Glutamatergic neuron (in vitro differentiated cells): ENCODE measurements around the gene DCAF8L2. TPM values are rescaled to one million over a fixed set of nuclear protein-coding genes. Genes with fewer than 3 reads are reported as not detected.
"Not testable (repeated sequence)": the region's sequence is repeated elsewhere in the genome, so short reads cannot be mapped to it uniquely, and the experiment has no call there.

ENCODE experiments used
- DNase-seq: peaks from one replicate; pipeline ENCODE4 v3.0.0; 2022
- H3K27ac Mint-ChIP-seq: one replicate; pipeline ENCODE4 v1.8.0; 2020; ENCODE audit warnings: mild to moderate bottlenecking, mixed read lengths, inconsistent platforms; ENCODE audit not compliant: unreplicated experiment
- H3K27me3 Mint-ChIP-seq: one replicate; pipeline ENCODE4 v1.8.0; 2020; ENCODE audit warnings: mild to moderate bottlenecking, moderate library complexity, mixed read lengths, inconsistent platforms; ENCODE audit not compliant: unreplicated experiment
- H3K36me3 Mint-ChIP-seq: one replicate; pipeline ENCODE4 v1.8.0; 2020; ENCODE audit warnings: mild to moderate bottlenecking, mixed read lengths, inconsistent platforms; ENCODE audit not compliant: unreplicated experiment
- H3K4me1 Mint-ChIP-seq: one replicate; pipeline ENCODE4 v1.8.0; 2020; ENCODE audit warnings: mild to moderate bottlenecking, low read depth, mixed read lengths, inconsistent platforms; ENCODE audit not compliant: unreplicated experiment
- H3K4me3 Mint-ChIP-seq: one replicate; pipeline ENCODE4 v1.8.0; 2020; ENCODE audit warnings: mild to moderate bottlenecking, mixed read lengths, inconsistent platforms; ENCODE audit not compliant: unreplicated experiment
- H3K9me3 Mint-ChIP-seq: one replicate; pipeline ENCODE4 v1.8.0; 2020; ENCODE audit warnings: mild to moderate bottlenecking, moderate library complexity, mixed read lengths, inconsistent platforms; ENCODE audit not compliant: unreplicated experiment
- long read RNA-seq: library from polyadenylated mRNA; unstranded; transcript quantifications from one replicate; pipeline ENCODE4 v2.0.0, GENCODE V29; 2020; ENCODE audit not compliant: unreplicated experiment
- total RNA-seq: library from RNA; stranded (reverse); fragmentation: NEBNext Ultra II Directional; extraction: Animal tissue kit (Norgen Biotek cat#: 25700); gene quantifications from one replicate; pipeline ENCODE4 v1.2.1, GENCODE V29; 2021; ENCODE audit not compliant: unreplicated experiment
- TF ChIP-seq, protein P1 (sequence below): fragments of 200-600 bp; sonication (generic); IDR thresholded peaks from one replicate; pipeline ENCODE4 v1.5.0; 2021; ENCODE audit not compliant: partially characterized antibody, unreplicated experiment

DCAF8L2 gene
- total RNA-seq, result not detected
- long read RNA-seq, result 0 reads

GRCh38 chrX:27590044-27590443, at the start of gene DCAF8L2:
Gene DCAF8L2, plus strand, starts transcription at chrX:27590344. Its CDS starts 156,552 bp downstream, at chrX:27746896.
- DNase-seq, result no peak
- TF ChIP-seq, protein P1, sequence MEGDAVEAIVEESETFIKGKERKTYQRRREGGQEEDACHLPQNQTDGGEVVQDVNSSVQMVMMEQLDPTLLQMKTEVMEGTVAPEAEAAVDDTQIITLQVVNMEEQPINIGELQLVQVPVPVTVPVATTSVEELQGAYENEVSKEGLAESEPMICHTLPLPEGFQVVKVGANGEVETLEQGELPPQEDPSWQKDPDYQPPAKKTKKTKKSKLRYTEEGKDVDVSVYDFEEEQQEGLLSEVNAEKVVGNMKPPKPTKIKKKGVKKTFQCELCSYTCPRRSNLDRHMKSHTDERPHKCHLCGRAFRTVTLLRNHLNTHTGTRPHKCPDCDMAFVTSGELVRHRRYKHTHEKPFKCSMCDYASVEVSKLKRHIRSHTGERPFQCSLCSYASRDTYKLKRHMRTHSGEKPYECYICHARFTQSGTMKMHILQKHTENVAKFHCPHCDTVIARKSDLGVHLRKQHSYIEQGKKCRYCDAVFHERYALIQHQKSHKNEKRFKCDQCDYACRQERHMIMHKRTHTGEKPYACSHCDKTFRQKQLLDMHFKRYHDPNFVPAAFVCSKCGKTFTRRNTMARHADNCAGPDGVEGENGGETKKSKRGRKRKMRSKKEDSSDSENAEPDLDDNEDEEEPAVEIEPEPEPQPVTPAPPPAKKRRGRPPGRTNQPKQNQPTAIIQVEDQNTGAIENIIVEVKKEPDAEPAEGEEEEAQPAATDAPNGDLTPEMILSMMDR, result no peak
- Mint-ChIP-seq H3K36me3 (no peaks in the 10 kb centered on the region), H3K27ac (no peak within 1 kb of the TSS), H3K9me3 (no peaks in the 10 kb centered on the region), H3K4me1 (no peaks in the 10 kb centered on the region), H3K27me3 (peaks cover 2% of the 10 kb centered on the region), H3K4me3 (no peak within 1 kb of the TSS)

DNA sequence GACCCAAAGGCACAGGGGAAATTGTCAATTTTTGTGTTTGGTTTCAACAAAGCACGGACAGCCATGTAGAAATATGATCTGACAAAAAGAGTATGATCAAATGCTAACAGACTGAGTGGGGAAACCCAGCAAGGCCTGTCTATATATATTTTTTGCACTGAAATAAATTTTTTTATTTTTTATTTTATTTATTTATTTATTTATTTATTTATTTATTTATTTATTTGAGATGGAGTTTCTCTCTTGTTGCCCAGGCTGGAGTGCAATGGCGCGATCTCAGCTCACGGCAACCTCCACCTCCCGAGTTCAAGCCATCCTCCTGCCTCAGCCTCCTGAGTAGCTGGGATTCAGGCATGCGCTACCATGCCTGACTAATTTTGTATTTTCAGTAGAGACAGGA, 49.0 kb upstream of the DCAF8L2 start:
- H3K36me3 Mint-ChIP-seq, H3K4me1 Mint-ChIP-seq, H3K4me3 Mint-ChIP-seq, H3K27me3 Mint-ChIP-seq, H3K9me3 Mint-ChIP-seq, DNase-seq, H3K27ac Mint-ChIP-seq: not testable (repeated sequence)

GRCh38 chrX:27548624-27549023, 41.5 kb upstream of the DCAF8L2 start:
- TF ChIP-seq, protein P1, result no peak
- Mint-ChIP-seq H3K9me3 (no peaks in the 10 kb centered on the region), H3K4me1 (no peaks in the 10 kb centered on the region), H3K4me3 (no peak overlapping the region), H3K27ac (no peak overlapping the region), H3K36me3 (no peaks in the 10 kb centered on the region), H3K27me3 (no peaks in the 10 kb centered on the region)
- DNase-seq, result no peak

GRCh38 chrX:27549688-27550087, 40.5 kb upstream of the DCAF8L2 start:
- no peak for DNase-seq
- TF ChIP-seq, protein P1, result no peak
- Mint-ChIP-seq H3K9me3 (no peaks in the 10 kb centered on the region), H3K27me3 (no peaks in the 10 kb centered on the region), H3K4me3 (no peak overlapping the region), H3K27ac (no peak overlapping the region), H3K4me1 (no peaks in the 10 kb centered on the region), H3K36me3 (no peaks in the 10 kb centered on the region)

DNA sequence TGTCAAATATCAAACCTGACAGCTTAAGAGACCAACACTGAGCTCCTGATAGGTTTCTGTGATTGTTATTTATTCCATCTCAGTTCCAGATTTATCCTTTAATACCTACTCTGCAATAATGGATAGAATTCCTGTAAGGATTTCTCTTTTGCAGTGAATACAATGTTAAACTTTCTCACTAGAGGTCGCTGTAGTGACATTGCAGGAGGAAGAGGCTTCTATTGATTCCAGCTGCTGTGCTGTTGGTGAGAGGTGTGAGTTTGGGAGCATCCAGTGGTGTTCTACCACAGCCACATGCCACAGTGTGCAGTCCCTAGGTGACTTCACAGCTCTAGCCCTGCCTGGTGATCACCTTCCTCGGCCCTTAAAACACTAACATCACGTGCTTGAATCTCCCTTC, 34.6 kb upstream of the DCAF8L2 start:
- Mint-ChIP-seq H3K9me3 (no peaks in the 10 kb centered on the region), H3K27ac (no peak overlapping the region), H3K4me3 (no peak overlapping the region), H3K4me1 (no peaks in the 10 kb centered on the region), H3K36me3 (no peaks in the 10 kb centered on the region), H3K27me3 (no peaks in the 10 kb centered on the region)
- DNase-seq, result no peak
- TF ChIP-seq, protein P1, result peak; percentile 55

DNA sequence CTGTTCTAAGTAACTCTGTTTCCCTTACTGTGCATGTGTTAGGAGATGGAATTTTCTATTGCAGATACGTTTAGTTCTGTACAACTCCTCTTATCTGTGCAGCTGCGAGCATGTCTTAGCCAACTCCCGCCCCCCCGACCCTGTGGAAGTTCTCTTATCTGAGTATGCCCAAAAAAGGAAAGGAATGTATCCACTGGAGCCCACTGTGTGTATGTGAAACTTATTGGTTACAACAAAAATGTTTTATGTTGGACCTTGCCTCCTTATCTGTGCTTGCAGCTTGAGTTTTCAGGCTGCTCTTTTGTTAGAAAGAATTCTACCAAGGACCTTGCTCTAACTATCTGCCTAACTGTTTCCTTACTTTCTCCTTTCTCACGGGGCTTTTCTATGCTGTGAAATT, 24.2 kb upstream of the DCAF8L2 start:
- no peaks in the 10 kb centered on the region for H3K36me3 Mint-ChIP-seq
- no peaks in the 10 kb centered on the region for H3K27me3 Mint-ChIP-seq
- H3K4me1 Mint-ChIP-seq, result no peaks in the 10 kb centered on the region
- H3K27ac Mint-ChIP-seq, result no peak overlapping the region
- H3K4me3 Mint-ChIP-seq, result no peak overlapping the region
- H3K9me3 Mint-ChIP-seq, result no peaks in the 10 kb centered on the region
- no peak for DNase-seq
- TF ChIP-seq, protein P1, result no peak
